GM12865 (cell line): Measurements from ENCODE around the gene HMGB3.
A peak's percentile ranks its signal among the peaks of the same experiment; 100 is the strongest.

Experiments used
- DNase-seq: peaks from one replicate; pipeline ENCODE4 v3.0.0; 2010; ENCODE audit warnings: low read depth
- H3K4me3 ChIP-seq: 2 replicates; pipeline ENCODE4 v1.5.1; 2011; ENCODE audit warnings: mild to moderate bottlenecking, low read depth, low read length, control low read depth
- CTCF ChIP-seq: IDR thresholded peaks from 2 replicates; pipeline ENCODE4 v1.5.1; 2011; ENCODE audit warnings: low read length, control low read depth, low read depth, inconsistent platforms; ENCODE audit not compliant: insufficient read depth; ENCODE audit errors: missing control alignments

The HMGB3 gene

GRCh38 chrX:150989420-150989819 lies 6.3 kb downstream of the HMGB3 start:
- DNase-seq: no peak
- TF ChIP-seq CTCF: no peak
- no peak overlapping the region for H3K4me3 ChIP-seq

GRCh38 chrX:150990910-150991309 lies 7.8 kb downstream of the HMGB3 start:
- no peak for TF ChIP-seq CTCF
- H3K4me3 ChIP-seq: no peak overlapping the region
- no peak for DNase-seq

DNA sequence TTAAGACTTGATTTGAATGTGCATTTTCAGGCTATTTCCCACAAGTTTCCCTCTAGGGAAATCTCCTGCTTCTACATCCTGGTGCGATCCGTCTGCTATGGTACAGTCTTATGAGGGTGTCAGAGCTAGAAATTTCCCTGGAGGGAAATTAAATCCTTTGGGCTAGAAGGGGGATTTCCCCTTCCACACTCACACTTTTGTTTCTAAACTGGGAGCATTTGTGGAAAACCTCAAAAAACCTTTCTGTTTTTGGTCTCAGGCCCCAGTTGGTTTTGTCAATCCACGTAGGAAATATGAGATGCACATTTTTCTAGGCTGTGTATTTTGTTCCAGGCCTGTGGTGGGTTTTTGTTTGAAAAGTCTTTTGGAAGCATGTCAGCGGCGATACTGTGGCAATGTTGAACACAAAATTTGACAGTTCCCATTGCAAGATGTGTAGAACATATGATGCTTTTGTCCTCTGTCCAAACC lies 17.8 kb downstream of the HMGB3 start:
- no peak overlapping the region for H3K4me3 ChIP-seq
- TF ChIP-seq CTCF: no peak

GRCh38 chrX:151004085-151004484 lies 20.9 kb downstream of the HMGB3 start:
- no peak overlapping the region for H3K4me3 ChIP-seq
- peak; percentile 13 for TF ChIP-seq CTCF
- no peak for DNase-seq

More for the DNA sequence above, 17.8 kb downstream of the HMGB3 start:
- no peak for DNase-seq

GRCh38 chrX:151006410-151007109 lies 23.4 kb downstream of the HMGB3 start:
- no peak for TF ChIP-seq CTCF
- no peak overlapping the region for H3K4me3 ChIP-seq
- DNase-seq: no peak

GRCh38 chrX:151009582-151009981 lies 26.4 kb downstream of the HMGB3 start:
- no peak for DNase-seq
- no peak overlapping the region for H3K4me3 ChIP-seq
- no peak for TF ChIP-seq CTCF

- no peak for DNase-seq
- TF ChIP-seq CTCF: no peak
- no peak overlapping the region for H3K4me3 ChIP-seq
These were observed 30.1 kb downstream of the HMGB3 start for GRCh38 chrX:151013164-151013743.
